Vagina (tissue), 2 donors: Measurements from ENCODE around the gene VPS72.

ENCODE experiments used
- POLR2A ChIP-seq, 2 donors: fragments of 450-650 bp; IDR thresholded peaks; one replicate each; pipeline ENCODE4 v1.6.1; 2017; ENCODE audit warnings: antibody characterized with exemption in 2 of 2, mild to moderate bottlenecking in 2 of 2, moderate library complexity in 2 of 2
- TF ChIP-seq, protein P1 (sequence below), 3 experiments: fragments of 450-650 bp in 2 of 3; fragments of 200-600 bp in 1 of 3; sonication (generic) in 1 of 3; IDR thresholded peaks; one replicate each; pipeline ENCODE4 v1.5.1; 2017 to 2019; ENCODE audit warnings: antibody characterized with exemption in 3 of 3, mild to moderate bottlenecking in 2 of 3, moderate library complexity in 2 of 3

- TF ChIP-seq, protein P1, sequence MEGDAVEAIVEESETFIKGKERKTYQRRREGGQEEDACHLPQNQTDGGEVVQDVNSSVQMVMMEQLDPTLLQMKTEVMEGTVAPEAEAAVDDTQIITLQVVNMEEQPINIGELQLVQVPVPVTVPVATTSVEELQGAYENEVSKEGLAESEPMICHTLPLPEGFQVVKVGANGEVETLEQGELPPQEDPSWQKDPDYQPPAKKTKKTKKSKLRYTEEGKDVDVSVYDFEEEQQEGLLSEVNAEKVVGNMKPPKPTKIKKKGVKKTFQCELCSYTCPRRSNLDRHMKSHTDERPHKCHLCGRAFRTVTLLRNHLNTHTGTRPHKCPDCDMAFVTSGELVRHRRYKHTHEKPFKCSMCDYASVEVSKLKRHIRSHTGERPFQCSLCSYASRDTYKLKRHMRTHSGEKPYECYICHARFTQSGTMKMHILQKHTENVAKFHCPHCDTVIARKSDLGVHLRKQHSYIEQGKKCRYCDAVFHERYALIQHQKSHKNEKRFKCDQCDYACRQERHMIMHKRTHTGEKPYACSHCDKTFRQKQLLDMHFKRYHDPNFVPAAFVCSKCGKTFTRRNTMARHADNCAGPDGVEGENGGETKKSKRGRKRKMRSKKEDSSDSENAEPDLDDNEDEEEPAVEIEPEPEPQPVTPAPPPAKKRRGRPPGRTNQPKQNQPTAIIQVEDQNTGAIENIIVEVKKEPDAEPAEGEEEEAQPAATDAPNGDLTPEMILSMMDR (IDR thresholded peaks at IDR 0.05), result no peak
- TF ChIP-seq POLR2A (IDR thresholded peaks at IDR 0.05), result no peak
These were observed 22.1 kb upstream of the VPS72 start for GRCh38 chr1:151211972-151212705.
